MCF 10A (cell line): ENCODE results near the gene TCF12. TPM values are rescaled to one million over a fixed set of nuclear protein-coding genes. Genes with fewer than 3 reads are reported as not detected.

Experiments
- BruUV-seq: library from RNA; stranded (reverse); fragments of 400-500 nt; replicated peaks from 2 replicates; lab custom pipeline; 2021; lab: Mats Ljungman, UMichigan
- CTCF ChIA-PET: fragments of 300-600 bp; sonication (Branson Sonifier 250); formaldehyde crosslinking; extraction: SDS; loops from one replicate; lab custom pipeline; 2021; ENCODE audit warnings: antibody characterized with exemption, inconsistent platforms; lab: Yijun Ruan, JAX
- POLR2A ChIA-PET: fragments of 300-600, 350-650 bp; sonication (Branson Sonifier 250); formaldehyde crosslinking; extraction: SDS; loops from one replicate; lab custom pipeline; 2020; ENCODE audit warnings: antibody characterized with exemption, inconsistent platforms; lab: Yijun Ruan, JAX
- DNase-seq: peaks from one replicate; pipeline ENCODE4 v3.0.0-alpha.2; 2018; ENCODE audit not compliant: unreplicated experiment
- H3K27ac Mint-ChIP-seq: one replicate; pipeline ENCODE4 v1.8.0; 2022; ENCODE audit warnings: mild to moderate bottlenecking, low read depth, mixed read lengths; ENCODE audit not compliant: unreplicated experiment
- H3K27me3 Mint-ChIP-seq: one replicate; pipeline ENCODE4 v1.8.0; 2022; ENCODE audit warnings: mixed read lengths; ENCODE audit not compliant: insufficient read depth, unreplicated experiment
- H3K36me3 Mint-ChIP-seq: one replicate; pipeline ENCODE4 v1.8.0; 2022; ENCODE audit warnings: mild to moderate bottlenecking, moderate library complexity, mixed read lengths; ENCODE audit not compliant: insufficient read depth, unreplicated experiment
- H3K4me1 Mint-ChIP-seq: one replicate; pipeline ENCODE4 v1.8.0; 2022; ENCODE audit warnings: mixed read lengths; ENCODE audit not compliant: insufficient read depth, unreplicated experiment
- H3K4me3 Mint-ChIP-seq: one replicate; pipeline ENCODE4 v1.8.0; 2022; ENCODE audit warnings: mild to moderate bottlenecking, moderate library complexity, mixed read lengths; ENCODE audit not compliant: unreplicated experiment
- H3K9me3 Mint-ChIP-seq: one replicate; pipeline ENCODE4 v1.8.0; 2022; ENCODE audit warnings: mixed read lengths; ENCODE audit not compliant: unreplicated experiment
- CTCF ChIP-seq: fragments of 200-600 bp; IDR thresholded peaks from one replicate; pipeline ENCODE4 v1.8.0; 2022; ENCODE audit warnings: antibody characterized with exemption, mild to moderate bottlenecking; ENCODE audit not compliant: unreplicated experiment
- intact Hi-C: fragments of 100-400 bp; cut with micrococcal nuclease; formaldehyde crosslinking; loops from 2 replicates; pipeline ENCODE4 v1.14.1; 2022
- total RNA-seq: library from RNA; stranded (reverse); gene quantifications from 2 replicates; pipeline ENCODE4 v1.2.3, GENCODE V29; 2022

Gene TCF12
- total RNA-seq, 1 experiment from 2014 or later = 140 TPM

DNA sequence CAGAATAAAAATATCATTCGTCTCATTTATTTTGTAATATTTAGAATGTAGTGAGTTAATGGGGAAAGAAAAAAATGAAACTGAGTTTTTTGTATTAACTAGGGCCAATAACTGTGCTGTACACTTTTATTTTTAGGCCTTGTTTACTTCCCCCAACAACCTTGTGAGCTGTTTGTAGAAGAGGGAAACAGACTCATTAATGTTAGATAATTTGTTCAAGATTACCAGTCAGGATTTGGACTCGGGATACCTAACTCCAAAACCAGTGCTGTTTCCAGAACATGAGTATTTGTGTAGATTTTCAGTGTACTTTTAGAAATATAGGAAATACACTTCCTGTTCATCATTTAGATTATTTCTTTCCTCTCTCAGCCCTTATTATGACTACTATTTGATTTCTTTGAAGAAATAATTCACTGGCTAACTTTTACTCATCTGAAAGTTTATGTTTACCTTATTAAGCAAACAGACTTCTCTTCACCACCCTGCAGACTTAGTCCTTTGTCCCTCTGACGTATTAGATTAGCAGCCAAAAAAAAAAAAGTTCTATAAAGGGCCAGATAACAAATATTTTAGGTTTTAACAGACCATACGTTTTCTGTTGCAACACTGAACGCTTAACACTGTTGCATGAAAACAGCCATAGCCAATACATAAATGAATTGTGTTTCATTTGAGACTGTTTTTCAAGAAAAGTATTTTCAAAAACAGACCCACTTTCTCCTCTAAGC lies 265.3 kb downstream of the TCF12 start:
- intact Hi-C loops = no loop called here
- H3K36me3 Mint-ChIP-seq = peaks cover 15% of the 10 kb centered on the region
- no peaks in the 10 kb centered on the region for H3K27me3 Mint-ChIP-seq
- H3K9me3 Mint-ChIP-seq = no peaks in the 10 kb centered on the region
- no peaks in the 10 kb centered on the region for H3K4me1 Mint-ChIP-seq
- H3K27ac Mint-ChIP-seq = no peak overlapping the region
- no peak overlapping the region for H3K4me3 Mint-ChIP-seq
- CTCF ChIA-PET = no interaction called here
- BruUV-seq = no TSS peak
- POLR2A ChIA-PET = interaction anchor here (0.6 kb wide), 1 partner anchor 362 kb away, joined by 3 read pairs; no protein-coding TSS in a partner anchor
- TF ChIP-seq CTCF = no peak
- DNase-seq = no peak

DNA sequence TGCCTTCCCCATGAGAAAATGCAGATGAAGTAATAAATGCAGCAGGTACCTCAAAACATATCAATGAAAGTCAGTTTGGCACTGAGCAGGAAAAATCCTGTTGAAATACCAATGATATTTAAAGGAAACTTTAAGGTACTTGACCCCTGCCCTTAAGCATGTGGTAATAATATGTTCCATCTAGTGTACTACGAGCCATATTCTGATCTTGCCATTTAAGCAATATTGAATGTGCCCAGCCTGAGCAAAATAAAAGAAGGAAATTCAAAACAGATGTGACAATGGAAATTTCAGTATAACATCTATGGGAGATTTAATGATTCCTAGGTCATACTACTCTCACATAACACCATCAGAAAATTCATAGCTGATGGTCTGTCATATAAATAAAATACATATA lies 266.1 kb downstream of the TCF12 start:
- Mint-ChIP-seq H3K9me3 (no peaks in the 10 kb centered on the region), H3K27ac (no peak overlapping the region), H3K4me3 (no peak overlapping the region), H3K36me3 (peaks cover 15% of the 10 kb centered on the region), H3K27me3 (no peaks in the 10 kb centered on the region), H3K4me1 (no peaks in the 10 kb centered on the region)
- POLR2A ChIA-PET = interaction anchor here (0.6 to 1.0 kb wide), 2 partner anchors 19 to 362 kb away, joined by 3 read pairs; no protein-coding TSS in a partner anchor
- TF ChIP-seq CTCF = no peak
- no TSS peak for BruUV-seq
- no peak for DNase-seq
- CTCF ChIA-PET = no interaction called here
- intact Hi-C loops = no loop called here

DNA sequence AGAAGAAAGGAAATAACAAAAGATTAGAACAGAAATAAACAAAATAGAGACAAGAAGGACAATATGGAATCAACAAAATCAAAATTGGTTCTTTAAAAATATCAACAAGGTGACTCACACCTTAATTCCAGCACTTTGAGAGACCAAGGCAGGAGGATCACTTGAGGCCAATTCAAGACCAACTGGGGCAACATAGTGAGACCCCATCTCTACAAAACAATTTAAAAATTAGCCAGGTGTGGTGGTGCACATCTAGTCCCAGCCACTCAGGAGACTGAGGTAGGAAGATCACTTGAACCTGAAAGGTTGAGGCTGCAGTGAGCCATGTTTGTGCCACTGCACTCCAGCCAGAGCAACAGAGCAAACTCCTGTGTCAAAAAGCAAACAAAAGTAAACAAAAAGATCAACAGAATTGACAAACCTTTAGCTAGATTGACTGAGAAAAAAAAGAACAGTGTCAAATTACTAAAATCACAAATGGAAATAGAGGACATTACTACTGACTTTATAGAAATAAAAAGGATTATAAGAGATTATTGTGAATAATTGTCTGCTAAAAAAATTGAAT lies 267.1 kb downstream of the TCF12 start:
- H3K27ac Mint-ChIP-seq = no peak overlapping the region
- no peaks in the 10 kb centered on the region for H3K4me1 Mint-ChIP-seq
- no TSS peak for BruUV-seq
- H3K27me3 Mint-ChIP-seq = no peaks in the 10 kb centered on the region
- H3K9me3 Mint-ChIP-seq = no peaks in the 10 kb centered on the region
- H3K4me3 Mint-ChIP-seq = no peak overlapping the region
- peaks cover 19% of the 10 kb centered on the region for H3K36me3 Mint-ChIP-seq
- CTCF ChIA-PET = no interaction called here
- POLR2A ChIA-PET = no interaction called here
- DNase-seq = no peak
- TF ChIP-seq CTCF = no peak
- intact Hi-C loops = no loop called here

GRCh38 chr15:57189466-57189865 lies 271.0 kb downstream of the TCF12 start:
- intact Hi-C loops = no loop called here
- no peak overlapping the region for H3K27ac Mint-ChIP-seq
- no peak overlapping the region for H3K4me3 Mint-ChIP-seq
- H3K9me3 Mint-ChIP-seq = no peaks in the 10 kb centered on the region
- no peak for DNase-seq
- POLR2A ChIA-PET = interaction anchor here (0.6 to 1.0 kb wide), 2 partner anchors 9 to 184 kb away, joined by 3 to 4 read pairs; no protein-coding TSS in a partner anchor
- H3K27me3 Mint-ChIP-seq = no peaks in the 10 kb centered on the region
- CTCF ChIA-PET = no interaction called here
- no TSS peak for BruUV-seq
- peaks cover 24% of the 10 kb centered on the region for H3K36me3 Mint-ChIP-seq
- no peak for TF ChIP-seq CTCF
- no peaks in the 10 kb centered on the region for H3K4me1 Mint-ChIP-seq
